ENCODE measurements around the gene GOLGA6D.
A peak's percentile ranks its signal among the peaks of the same experiment; 100 is the strongest.
"Not testable (repeated sequence)": the region's sequence is repeated elsewhere in the genome, so short reads cannot be mapped to it uniquely, and the experiment has no call there.

The GOLGA6D gene

GRCh38 chr15:75335313-75335704, 52.7 kb downstream of the GOLGA6D start:
- no peak for DNase-seq

- peak; percentile 70 for DNase-seq
Measured at GRCh38 chr15:75335705-75336355, 53.2 kb downstream of the GOLGA6D start, which contains the start of gene COMMD4. Gene COMMD4 (plus strand): TSS chr15:75336063. CDS start chr15:75336090, 27 bp downstream.

GRCh38 chr15:75338661-75339240, 56.1 kb downstream of the GOLGA6D start:
- DNase-seq = no peak

DNA sequence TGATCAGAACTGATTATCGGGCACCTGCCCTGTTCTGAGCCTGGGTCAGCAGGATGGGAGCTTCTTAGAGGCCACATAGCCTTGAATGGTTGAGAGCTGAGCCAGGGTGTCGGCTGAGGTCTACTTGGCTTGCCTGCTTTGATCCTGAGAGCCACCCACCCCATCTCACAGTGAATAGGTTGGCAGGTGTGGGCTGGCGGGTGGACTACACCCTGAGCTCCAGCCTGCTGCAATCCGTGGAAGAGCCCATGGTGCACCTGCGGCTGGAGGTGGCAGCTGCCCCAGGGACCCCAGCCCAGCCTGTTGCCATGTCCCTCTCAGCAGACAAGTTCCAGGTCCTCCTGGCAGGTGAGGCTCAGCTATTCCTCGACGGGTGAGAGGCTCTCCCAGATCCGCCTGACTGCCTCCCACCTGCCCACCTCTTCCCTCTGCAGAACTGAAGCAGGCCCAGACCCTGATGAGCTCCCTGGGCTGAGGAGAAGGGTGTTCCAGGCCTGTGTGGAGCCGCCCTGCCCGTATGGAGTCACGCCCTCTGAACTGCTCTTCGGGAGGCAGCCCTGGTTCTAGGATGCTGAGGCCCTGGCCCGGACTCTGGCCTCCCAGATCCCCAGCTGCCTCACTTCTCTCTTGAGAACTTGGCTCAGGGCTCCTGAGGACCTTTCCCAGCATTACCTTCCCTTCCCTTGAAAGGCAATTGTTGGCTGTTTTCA, 57.1 kb downstream of the GOLGA6D start:
- no peak for DNase-seq

DNA sequence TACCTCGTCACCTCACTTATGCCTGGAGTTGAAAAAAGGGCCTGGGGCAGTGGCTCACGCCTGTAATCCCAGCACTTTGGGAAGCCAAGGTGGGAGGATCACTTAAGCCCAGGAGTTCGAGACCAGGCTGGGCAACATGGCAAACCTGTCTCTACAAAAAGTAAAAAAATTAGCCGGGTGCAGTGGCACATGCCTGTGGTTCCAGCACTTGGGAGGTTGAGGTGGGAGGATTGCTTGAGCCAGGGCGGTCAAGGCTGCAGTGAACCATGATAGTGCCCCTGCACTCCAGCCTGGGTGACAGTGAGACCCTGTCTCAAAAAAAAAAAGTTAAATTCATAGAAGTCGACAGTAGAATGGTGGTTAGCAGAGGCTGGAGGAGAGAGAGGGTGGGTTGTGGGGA, 59.6 kb downstream of the GOLGA6D start:
- DNase-seq = no peak

DNA sequence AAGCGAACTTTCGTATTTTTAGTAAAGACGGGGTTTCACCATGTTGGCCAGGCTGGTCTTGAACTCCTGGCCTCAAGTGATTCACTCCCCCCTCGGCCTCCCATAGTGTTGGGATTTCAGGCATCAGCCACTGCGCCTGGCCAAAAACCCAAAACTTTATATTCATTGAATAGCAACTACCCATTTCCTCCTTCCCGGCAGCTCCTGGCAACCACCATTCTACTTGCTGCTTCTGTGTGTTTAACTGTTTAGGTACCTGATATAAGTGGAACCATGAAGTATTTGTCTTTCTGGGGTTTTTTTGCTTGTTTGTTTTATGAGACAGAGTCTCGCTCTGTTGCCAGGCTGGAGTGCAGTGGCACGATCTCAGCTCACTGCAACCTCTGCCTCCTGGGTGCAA, 61.3 kb downstream of the GOLGA6D start:
- DNase-seq = not testable (repeated sequence)

Measured in NCI-H1417 treated with DMSO at 0.1 percent for 48 hours (cell line).